H1 (cell line): Measurements from ENCODE around the gene CHRD. TPM values are rescaled to one million over a fixed set of nuclear protein-coding genes. Genes with fewer than 3 reads are reported as not detected.

Experiments
- CTCF ChIA-PET: fragments of 300-600 bp; sonication (Branson Sonifier 250); formaldehyde crosslinking; loops from one replicate; lab custom pipeline; 2021; ENCODE audit not compliant: partially characterized antibody; lab: Charles Lee
- POLR2A ChIA-PET: fragments of 300-600 bp; sonication (Branson Sonifier 250); formaldehyde crosslinking; loops from one replicate; lab custom pipeline; 2021; ENCODE audit warnings: inconsistent platforms; ENCODE audit not compliant: partially characterized antibody; lab: Charles Lee
- DNase-seq, 2 experiments: peaks; one replicate each; pipeline versions ENCODE4 v3.0.0 to v3.0.0-alpha.2; 2010 to 2022; ENCODE audit warnings: low spot score in 2 of 2, low read depth in 1 of 2, mixed read lengths in 1 of 2
- FAIRE-seq: peaks from 2 replicates; lab custom pipeline; 2011; peaks lifted over from hg19 to GRCh38; lab: Jason Lieb, UNC
- H2AFZ ChIP-seq: 2 replicates; pipeline ENCODE4 v1.8.1; 2012; ENCODE audit warnings: low read length, inconsistent platforms
- H2AK5ac ChIP-seq: 2 replicates; pipeline ENCODE4 v1.6.1; 2013; ENCODE audit warnings: low read depth, low read length
- H2BK120ac ChIP-seq: replicated peaks from 2 replicates; pipeline ENCODE3; 2013; ENCODE audit warnings: low read depth, low read length, inconsistent platforms
- H2BK12ac ChIP-seq: 2 replicates; pipeline ENCODE4 v1.6.1; 2013; ENCODE audit warnings: low read depth, low read length
- H2BK15ac ChIP-seq: 2 replicates; pipeline ENCODE4 v1.6.1; 2013; ENCODE audit warnings: low read length
- H2BK20ac ChIP-seq: 2 replicates; pipeline ENCODE4 v1.6.1; 2013; ENCODE audit warnings: low read length
- H2BK5ac ChIP-seq: 2 replicates; pipeline ENCODE4 v1.6.1; 2013; ENCODE audit warnings: low read depth, low read length
- H3K14ac ChIP-seq: 2 replicates; pipeline ENCODE4 v1.6.1; 2013; ENCODE audit warnings: inconsistent platforms; ENCODE audit not compliant: insufficient read length
- H3K18ac ChIP-seq: 2 replicates; pipeline ENCODE4 v1.6.1; 2013; ENCODE audit warnings: low read length; ENCODE audit errors: extremely low read depth
- H3K23ac ChIP-seq: 2 replicates; pipeline ENCODE4 v1.6.1; 2013; ENCODE audit warnings: inconsistent platforms; ENCODE audit not compliant: insufficient read length
- H3K23me2 ChIP-seq: 2 replicates; pipeline ENCODE4 v1.6.1; 2013; ENCODE audit warnings: low read depth, low read length
- H3K27ac ChIP-seq: 2 replicates; pipeline ENCODE4 v1.6.1; 2011; ENCODE audit warnings: low read depth, low read length, inconsistent platforms
- H3K27me3 ChIP-seq, 4 experiments: replicated peaks in 1 of 4; 1 replicate in 1 of 4; 2 replicates in 3 of 4; pipeline versions ENCODE4 v1.6.1 to v1.8.1; 2011 to 2013; ENCODE audit warnings: low read length in 3 of 4, mild to moderate bottlenecking in 3 of 4, inconsistent platforms in 2 of 4, mixed read lengths in 2 of 4, moderate library complexity in 1 of 4; ENCODE audit not compliant: control insufficient read depth in 3 of 4, insufficient read depth in 3 of 4; ENCODE audit errors: extremely low read depth in 1 of 4
- H3K36me3 ChIP-seq, 4 experiments: 2 replicates each; pipeline versions ENCODE4 v1.6.1 to v1.8.1; 2011 to 2013; ENCODE audit warnings: mild to moderate bottlenecking in 4 of 4, low read length in 3 of 4, moderate library complexity in 2 of 4, control low read depth in 1 of 4, inconsistent platforms in 1 of 4; ENCODE audit not compliant: insufficient read depth in 4 of 4, control insufficient read depth in 2 of 4
- H3K4ac ChIP-seq: replicated peaks from 2 replicates; pipeline ENCODE3; 2013; ENCODE audit warnings: low read length, low read depth, mixed read lengths, inconsistent platforms; ENCODE audit not compliant: insufficient read length
- H3K4me1 ChIP-seq, 4 experiments: replicated peaks in 1 of 4; 1 replicate in 1 of 4; 2 replicates in 3 of 4; pipeline versions ENCODE4 v1.6.1 to v1.8.1; 2011 to 2013; ENCODE audit warnings: low read length in 3 of 4, inconsistent platforms in 2 of 4, mixed read lengths in 1 of 4; ENCODE audit not compliant: insufficient read depth in 4 of 4, control insufficient read depth in 3 of 4
- H3K4me2 ChIP-seq, 2 experiments: 2 replicates each; pipeline versions ENCODE4 v1.6.1 to v1.8.1; 2011 to 2013; ENCODE audit warnings: low read depth in 2 of 2, low read length in 2 of 2, control low read depth in 1 of 2, inconsistent platforms in 1 of 2, mild to moderate bottlenecking in 1 of 2; ENCODE audit not compliant: insufficient read depth in 1 of 2
- H3K4me3 ChIP-seq, 4 experiments: fragments of 200-600, 300-600 bp in 1 of 4; sonication (generic), shearing (Covaris generic), sonication (Bioruptor Twin) in 1 of 4; 2 replicates each; pipeline versions ENCODE4 v1.5.1 to v1.8.1; 2011 to 2016; ENCODE audit warnings: low read length in 4 of 4, low read depth in 3 of 4, control low read depth in 2 of 4, inconsistent platforms in 2 of 4, mild to moderate bottlenecking in 2 of 4, mixed read lengths in 1 of 4, moderate library complexity in 1 of 4; ENCODE audit not compliant: insufficient read depth in 2 of 4; ENCODE audit errors: extremely low read depth in 1 of 4
- H3K56ac ChIP-seq: replicated peaks from 2 replicates; pipeline ENCODE3; 2013; ENCODE audit warnings: low read depth, mild to moderate bottlenecking, mixed read lengths, low read length, inconsistent platforms; ENCODE audit not compliant: insufficient read length
- H3K79me1 ChIP-seq: 2 replicates; pipeline ENCODE4 v1.6.1; 2013; ENCODE audit warnings: low read depth, low read length, control low read depth
- H3K79me2 ChIP-seq, 2 experiments: 2 replicates each; pipeline versions ENCODE4 v1.6.1 to v1.8.1; 2012 to 2013; ENCODE audit warnings: low read length in 2 of 2, mild to moderate bottlenecking in 2 of 2, inconsistent platforms in 1 of 2; ENCODE audit not compliant: insufficient read depth in 2 of 2, control insufficient read depth in 1 of 2
- H3K9ac ChIP-seq, 4 experiments: replicated peaks in 1 of 4; 1 replicate in 1 of 4; 2 replicates in 3 of 4; pipeline versions ENCODE4 v1.6.1 to v1.8.1; 2011 to 2013; ENCODE audit warnings: low read depth in 3 of 4, low read length in 3 of 4, control low read depth in 2 of 4, mild to moderate bottlenecking in 2 of 4, moderate library complexity in 2 of 4, inconsistent platforms in 1 of 4; ENCODE audit errors: extremely low read depth in 1 of 4
- H3K9me3 ChIP-seq, 2 experiments: 2 replicates each; pipeline versions ENCODE4 v1.6.1 to v1.8.1; 2012 to 2013; ENCODE audit warnings: mild to moderate bottlenecking in 2 of 2, moderate library complexity in 2 of 2, control low read depth in 1 of 2, inconsistent platforms in 1 of 2, low read depth in 1 of 2, low read length in 1 of 2, mixed read lengths in 1 of 2; ENCODE audit not compliant: insufficient read depth in 2 of 2
- H4K20me1 ChIP-seq, 2 experiments: replicated peaks in 1 of 2; 2 replicates each; pipeline versions ENCODE3 to v1.8.1; 2011 to 2013; ENCODE audit warnings: inconsistent platforms in 2 of 2, low read length in 2 of 2, mild to moderate bottlenecking in 1 of 2; ENCODE audit not compliant: insufficient read depth in 2 of 2, control insufficient read depth in 1 of 2
- H4K5ac ChIP-seq: 2 replicates; pipeline ENCODE4 v1.6.1; 2013; ENCODE audit warnings: low read length, low read depth, mixed read lengths, inconsistent platforms; ENCODE audit not compliant: insufficient read length
- H4K8ac ChIP-seq: 2 replicates; pipeline ENCODE4 v1.8.0; 2013; ENCODE audit warnings: mild to moderate bottlenecking, moderate library complexity, low read length, inconsistent platforms; ENCODE audit not compliant: insufficient read depth; ENCODE audit errors: extremely low read depth
- H4K91ac ChIP-seq: replicated peaks from 2 replicates; pipeline ENCODE3; 2013; ENCODE audit warnings: low read length, mixed read lengths, inconsistent platforms; ENCODE audit not compliant: insufficient read length
- CTBP2 ChIP-seq: IDR thresholded peaks from 2 replicates; pipeline ENCODE4 v1.7.0; 2011; ENCODE audit warnings: borderline replicate concordance, mild to moderate bottlenecking, moderate library complexity, mixed read lengths, low read length; ENCODE audit not compliant: insufficient read depth, insufficient read length
- SAP30 ChIP-seq: fragments of 300-600 bp; sonication (generic); IDR thresholded peaks from 2 replicates; pipeline ENCODE4 v1.7.1; 2012; ENCODE audit warnings: low read length, moderate library complexity, mild to moderate bottlenecking, inconsistent platforms; ENCODE audit not compliant: insufficient read depth, insufficient replicate concordance
- SIRT6 ChIP-seq: IDR thresholded peaks from one replicate; pipeline ENCODE4 v1.7.1; 2012; ENCODE audit warnings: low read length, inconsistent platforms
- SP1 ChIP-seq: IDR thresholded peaks from 2 replicates; pipeline ENCODE4 v1.6.1; 2011; ENCODE audit warnings: low read depth, low read length
- SUZ12 ChIP-seq: fragments of 200-600 bp; sonication (generic); IDR thresholded peaks from 2 replicates; pipeline ENCODE4 v1.6.1; 2012; ENCODE audit warnings: mild to moderate bottlenecking, inconsistent platforms, low read length, moderate library complexity, mixed read lengths
- TCF12 ChIP-seq: IDR thresholded peaks from 2 replicates; pipeline ENCODE4 v1.6.1; 2011; ENCODE audit warnings: low read depth, mild to moderate bottlenecking, low read length
- USF2 ChIP-seq: IDR thresholded peaks from 2 replicates; pipeline ENCODE4 v1.6.1; 2011; ENCODE audit warnings: low read length, improper control_type of control experiment
- YY1 ChIP-seq: IDR thresholded peaks from 2 replicates; pipeline ENCODE4 v1.6.1; 2011; ENCODE audit warnings: low read depth, mild to moderate bottlenecking, low read length
- WGBS, 2 experiments: shearing (Covaris generic) in 1 of 2; methylation state at CpG; one replicate each; pipeline versions ENCODE4 v1.1.6 to v1.1.7; 2013 to 2015; ENCODE audit warnings: low lambda C conversion rate in 2 of 2, mixed read lengths in 2 of 2, inconsistent platforms in 1 of 2, low coverage in 1 of 2, missing lambda C conversion rate in 1 of 2; ENCODE audit not compliant: insufficient replicate concordance in 2 of 2, insufficient coverage in 1 of 2, insufficient read length in 1 of 2; ENCODE audit errors: extremely low coverage in 1 of 2, missing lambda C conversion rate in 1 of 2; 5-methylcytosine and 5-hydroxymethylcytosine counted together
- polyA plus RNA-seq, 7 experiments: library from polyadenylated mRNA; depleted of rRNA in 3 of 7; stranded (reverse) in 5 of 7; unstranded in 2 of 7; fragments of >200 nt in 5 of 7; fragments of 200-250 nt in 2 of 7; gene quantifications; 1 replicate in 5 of 7; 2 replicates in 1 of 7; 4 replicates in 1 of 7; pipeline versions ENCODE4 v1.2.1 to v1.2.3, GENCODE V29; 2011 to 2013; ENCODE audit warnings: missing spikeins in 2 of 7, mixed read lengths in 2 of 7
- total RNA-seq: library from RNA; stranded (reverse); fragmentation: NEBNext Ultra II Directional; extraction: Animal tissue kit (Norgen Biotek cat#: 25700); gene quantifications from 2 replicates; pipeline ENCODE4 v1.2.1, GENCODE V29; 2021
- TF ChIP-seq, protein P1 (sequence below): IDR thresholded peaks from 2 replicates; pipeline ENCODE4 v1.6.1; 2011; ENCODE audit warnings: low read depth, mild to moderate bottlenecking, low read length; ENCODE audit not compliant: insufficient read depth

The CHRD gene
- total and polyA plus RNA-seq, 2 of the 8 experiments (the other 6 are each of a cell fraction or from before 2014, with no cell fraction given), result 0.62 to 0.86 TPM

DNA sequence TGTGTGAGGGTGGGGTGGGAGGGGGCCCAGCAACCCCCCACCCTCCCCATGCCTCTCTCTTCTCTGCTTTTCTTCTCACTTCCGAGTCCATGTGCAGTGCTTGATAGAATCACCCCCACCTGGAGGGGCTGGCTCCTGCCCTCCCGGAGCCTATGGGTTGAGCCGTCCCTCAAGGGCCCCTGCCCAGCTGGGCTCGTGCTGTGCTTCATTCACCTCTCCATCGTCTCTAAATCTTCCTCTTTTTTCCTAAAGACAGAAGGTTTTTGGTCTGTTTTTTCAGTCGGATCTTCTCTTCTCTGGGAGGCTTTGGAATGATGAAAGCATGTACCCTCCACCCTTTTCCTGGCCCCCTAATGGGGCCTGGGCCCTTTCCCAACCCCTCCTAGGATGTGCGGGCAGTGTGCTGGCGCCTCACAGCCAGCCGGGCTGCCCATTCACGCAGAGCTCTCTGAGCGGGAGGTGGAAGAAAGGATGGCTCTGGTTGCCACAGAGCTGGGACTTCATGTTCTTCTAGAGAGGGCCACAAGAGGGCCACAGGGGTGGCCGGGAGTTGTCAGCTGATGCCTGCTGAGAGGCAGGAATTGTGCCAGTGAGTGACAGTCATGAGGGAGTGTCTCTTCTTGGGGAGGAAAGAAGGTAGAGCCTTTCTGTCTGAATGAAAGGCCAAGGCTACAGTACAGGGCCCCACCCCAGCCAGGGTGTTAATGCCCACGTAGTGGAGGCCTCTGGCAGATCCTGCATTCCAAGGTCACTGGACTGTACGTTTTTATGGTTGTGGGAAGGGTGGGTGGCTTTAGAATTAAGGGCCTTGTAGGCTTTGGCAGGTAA, 34.3 kb upstream of the CHRD start:
- no peak overlapping the region for H2BK120ac ChIP-seq
- H4K8ac ChIP-seq, result no peak overlapping the region
- no peaks in the 10 kb centered on the region for H3K27me3 ChIP-seq
- H2BK20ac ChIP-seq, result no peak overlapping the region
- no peak overlapping the region for H3K27ac ChIP-seq
- H3K4me1 ChIP-seq, result peaks cover 0 to 10% (median 7%) of the 10 kb centered on the region in 4 experiments; a peak in 6 of 7 replicates
- H3K18ac ChIP-seq, result no peak overlapping the region; the same call in 1 of the 2 replicates
- H4K91ac ChIP-seq, result no peak overlapping the region
- no peaks in the 10 kb centered on the region for H3K9me3 ChIP-seq
- H4K5ac ChIP-seq, result no peak overlapping the region
- no peak overlapping the region for H2BK12ac ChIP-seq
- H3K23ac ChIP-seq, result no peak overlapping the region
- peak in 1 of 2 experiments; percentile 64 for DNase-seq
- no peaks in the 10 kb centered on the region; the same call in 1 of the 2 replicates for H3K79me1 ChIP-seq
- no peak overlapping the region for H3K14ac ChIP-seq
- no peak overlapping the region for H2AFZ ChIP-seq
- peaks cover 0 to 16% (median 1%) of the 10 kb centered on the region in 4 experiments; a peak in 6 of 8 replicates for H3K36me3 ChIP-seq
- no peaks in the 10 kb centered on the region for H3K23me2 ChIP-seq
- no peak overlapping the region for H2BK5ac ChIP-seq
- CTCF ChIA-PET, result interaction anchor here (0.7 to 7.4 kb wide), 14 partner anchors 8 to 196 kb away, joined by 3 to 49 read pairs (median 4); partner anchors contain the start of genes CLCN2, FAM131A and POLR2H
- no peak overlapping the region for H2BK15ac ChIP-seq
- peak; percentile 50 for FAIRE-seq
- H3K79me2 ChIP-seq, result no peaks in the 10 kb centered on the region; a peak in 1 of 4 replicates
- no peak overlapping the region for H3K56ac ChIP-seq
- no peak overlapping the region for H3K4ac ChIP-seq
- 40% methylated on average over 14 of the region's 14 CpGs; no CpG with 5 or more reads in 1 of the 2 experiments for WGBS, 2 experiments
- H3K4me3 ChIP-seq, result no peak overlapping the region
- POLR2A ChIA-PET, result interaction anchor here (0.6 to 2.4 kb wide), 12 partner anchors 8 to 180 kb away, joined by 3 to 15 read pairs (median 4); partner anchors contain the start of genes CLCN2, FAM131A and POLR2H
- H4K20me1 ChIP-seq, result peaks cover 4 to 18% of the 10 kb centered on the region in 2 experiments
- H3K4me2 ChIP-seq, result peak overlapping the region in 1 of 2 experiments; percentile 33; a peak in 1 of 4 replicates
- H2AK5ac ChIP-seq, result no peak overlapping the region
- H3K9ac ChIP-seq, result no peak overlapping the region
- TF ChIP-seq, protein P1, sequence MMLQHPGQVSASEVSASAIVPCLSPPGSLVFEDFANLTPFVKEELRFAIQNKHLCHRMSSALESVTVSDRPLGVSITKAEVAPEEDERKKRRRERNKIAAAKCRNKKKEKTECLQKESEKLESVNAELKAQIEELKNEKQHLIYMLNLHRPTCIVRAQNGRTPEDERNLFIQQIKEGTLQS, result 0 out of 2 replicates have a peak, but pooled peaks have one; percentile 27
- TF ChIP-seq TCF12 (no peak), USF2 (peak; percentile 53; the same call in 1 of the 2 replicates), CTBP2 (no peak), SUZ12 (no peak), SIRT6 (no peak), SP1 (peak; percentile 38; the same call in 1 of the 2 replicates), SAP30 (peak; percentile 69), YY1 (peak; percentile 69; the same call in 1 of the 2 replicates)
